HepG2 (cell line): ENCODE measurements around the gene IL17RC. TPM values are rescaled to one million over a fixed set of nuclear protein-coding genes. Genes with fewer than 3 reads are reported as not detected.
A peak's percentile ranks its signal among the peaks of the same experiment; 100 is the strongest.

Experiments
- AKAP8 ChIP-seq: sonication (generic); formaldehyde crosslinking; IDR thresholded peaks from 2 replicates; pipeline ENCODE4 v1.5.1; 2020; ENCODE audit warnings: mild to moderate bottlenecking, missing genetic modification reagents
- ARHGAP35 ChIP-seq: sonication (generic); formaldehyde crosslinking; IDR thresholded peaks from 2 replicates; pipeline ENCODE4 v1.9.0; 2022; ENCODE audit warnings: mild to moderate bottlenecking, inconsistent platforms, moderate library complexity, missing genetic modification reagents, borderline replicate concordance
- BRD4 ChIP-seq: sonication (generic); formaldehyde crosslinking; IDR thresholded peaks from 2 replicates; pipeline ENCODE4 v1.4.0; 2020; ENCODE audit warnings: missing genetic modification reagents
- FLYWCH1 ChIP-seq: sonication (generic); formaldehyde crosslinking; IDR thresholded peaks from 2 replicates; pipeline ENCODE4 v1.8.1; 2023; ENCODE audit warnings: mild to moderate bottlenecking, missing genetic modification reagents
- HHEX ChIP-seq: IDR thresholded peaks from 2 replicates; pipeline ENCODE4 v1.6.1; 2016; ENCODE audit warnings: control low read depth
- IKZF4 ChIP-seq: sonication (generic); formaldehyde crosslinking; IDR thresholded peaks from 2 replicates; pipeline ENCODE4 v1.5.1; 2020; ENCODE audit warnings: borderline replicate concordance, mild to moderate bottlenecking, low read depth, missing genetic modification reagents; ENCODE audit errors: not compliant biosample characterization
- KDM5B ChIP-seq: sonication (generic); formaldehyde crosslinking; IDR thresholded peaks from 2 replicates; pipeline ENCODE4 v1.4.0; 2020; ENCODE audit warnings: missing genetic modification reagents, mild to moderate bottlenecking, borderline replicate concordance
- MIER3 ChIP-seq: IDR thresholded peaks from 2 replicates; pipeline ENCODE4 v1.6.1; 2016; ENCODE audit warnings: missing compliant biosample characterization, borderline replicate concordance
- MZF1 ChIP-seq: sonication (generic); formaldehyde crosslinking; IDR thresholded peaks from 2 replicates; pipeline ENCODE4 v1.8.1; 2023; ENCODE audit warnings: mild to moderate bottlenecking, missing genetic modification reagents, borderline replicate concordance
- PCBP1 ChIP-seq: fragments of 200-400 bp; formaldehyde crosslinking; IDR thresholded peaks from 2 replicates; pipeline ENCODE4 v1.6.1; 2017; ENCODE audit warnings: mild to moderate bottlenecking, low read depth, low read length, borderline replicate concordance
- TBX2 ChIP-seq: sonication (generic); formaldehyde crosslinking; IDR thresholded peaks from 2 replicates; pipeline ENCODE4 v1.5.0; 2020; ENCODE audit warnings: missing genetic modification reagents, mild to moderate bottlenecking, borderline replicate concordance
- TEAD2 ChIP-seq: sonication (generic); formaldehyde crosslinking; IDR thresholded peaks from 2 replicates; pipeline ENCODE4 v1.9.0; 2021; ENCODE audit warnings: missing genetic modification reagents
- U2AF1 ChIP-seq: fragments of 200-400 bp; formaldehyde crosslinking; optimal IDR thresholded peaks from 2 replicates; pipeline ENCODE3; 2017; ENCODE audit warnings: mild to moderate bottlenecking, low read depth, low read length
- XBP1 ChIP-seq: sonication (generic); formaldehyde crosslinking; IDR thresholded peaks from 2 replicates; pipeline ENCODE4 v1.5.0; 2020; ENCODE audit warnings: missing genetic modification reagents
- ZNF225 ChIP-seq: sonication (generic); formaldehyde crosslinking; IDR thresholded peaks from 2 replicates; pipeline ENCODE4 v1.4.0; 2020; ENCODE audit warnings: mild to moderate bottlenecking, missing genetic modification reagents
- ZNF615 ChIP-seq: sonication (generic); formaldehyde crosslinking; IDR thresholded peaks from 2 replicates; pipeline ENCODE4 v1.5.0; 2020; ENCODE audit warnings: mild to moderate bottlenecking, missing genetic modification reagents, borderline replicate concordance
- ZNF670 ChIP-seq: sonication (generic); formaldehyde crosslinking; IDR thresholded peaks from 2 replicates; pipeline ENCODE4 v1.8.0; 2022; ENCODE audit warnings: mild to moderate bottlenecking, missing genetic modification reagents, borderline replicate concordance
- polyA plus RNA-seq, 8 experiments: library from polyadenylated mRNA; depleted of rRNA in 3 of 8; stranded (reverse) in 7 of 8; unstranded in 1 of 8; fragments of >200 nt; fragmentation: Illumina TruSeq in 4 of 8; extraction: Trizol in 4 of 8; gene quantifications; 2 replicates each; pipeline versions ENCODE4 v1.2.1 to v1.2.3, GENCODE V29; 2011 to 2016; ENCODE audit warnings: low read depth in 4 of 8, missing spikeins in 1 of 8, mixed read lengths in 1 of 8; ENCODE audit not compliant: insufficient read depth in 1 of 8
- total RNA-seq, 5 experiments: library from RNA; depleted of rRNA; stranded (reverse); fragments of >200 nt; fragmentation: Illumina TruSeq; extraction: Trizol; gene quantifications; 2 replicates each; pipeline ENCODE4 v1.2.3, GENCODE V29; 2016; ENCODE audit warnings: low read depth in 1 of 5
- TF ChIP-seq, protein P1 (sequence below): sonication (generic); formaldehyde crosslinking; IDR thresholded peaks from 2 replicates; pipeline ENCODE4 v1.4.0; 2020; ENCODE audit warnings: mild to moderate bottlenecking, low read depth, missing genetic modification reagents
- TF ChIP-seq, protein P2 (sequence below): sonication (generic); formaldehyde crosslinking; IDR thresholded peaks from 2 replicates; pipeline ENCODE4 v1.8.0; 2022; ENCODE audit warnings: missing genetic modification reagents, mild to moderate bottlenecking, borderline replicate concordance
- TF ChIP-seq, protein P3 (sequence below): sonication (generic); formaldehyde crosslinking; IDR thresholded peaks from 2 replicates; pipeline ENCODE4 v1.5.0; 2020; ENCODE audit warnings: mild to moderate bottlenecking, missing genetic modification reagents, borderline replicate concordance
- TF ChIP-seq, protein P4 (sequence below): sonication (generic); formaldehyde crosslinking; IDR thresholded peaks from 2 replicates; pipeline ENCODE4 v1.5.0; 2020; ENCODE audit warnings: mild to moderate bottlenecking, missing genetic modification reagents

IL17RC gene
- total and polyA plus RNA-seq, 2 of the 13 experiments (the other 11 are each of a cell fraction or from before 2014, with no cell fraction given), result 20.7 to 24.0 TPM

DNA sequence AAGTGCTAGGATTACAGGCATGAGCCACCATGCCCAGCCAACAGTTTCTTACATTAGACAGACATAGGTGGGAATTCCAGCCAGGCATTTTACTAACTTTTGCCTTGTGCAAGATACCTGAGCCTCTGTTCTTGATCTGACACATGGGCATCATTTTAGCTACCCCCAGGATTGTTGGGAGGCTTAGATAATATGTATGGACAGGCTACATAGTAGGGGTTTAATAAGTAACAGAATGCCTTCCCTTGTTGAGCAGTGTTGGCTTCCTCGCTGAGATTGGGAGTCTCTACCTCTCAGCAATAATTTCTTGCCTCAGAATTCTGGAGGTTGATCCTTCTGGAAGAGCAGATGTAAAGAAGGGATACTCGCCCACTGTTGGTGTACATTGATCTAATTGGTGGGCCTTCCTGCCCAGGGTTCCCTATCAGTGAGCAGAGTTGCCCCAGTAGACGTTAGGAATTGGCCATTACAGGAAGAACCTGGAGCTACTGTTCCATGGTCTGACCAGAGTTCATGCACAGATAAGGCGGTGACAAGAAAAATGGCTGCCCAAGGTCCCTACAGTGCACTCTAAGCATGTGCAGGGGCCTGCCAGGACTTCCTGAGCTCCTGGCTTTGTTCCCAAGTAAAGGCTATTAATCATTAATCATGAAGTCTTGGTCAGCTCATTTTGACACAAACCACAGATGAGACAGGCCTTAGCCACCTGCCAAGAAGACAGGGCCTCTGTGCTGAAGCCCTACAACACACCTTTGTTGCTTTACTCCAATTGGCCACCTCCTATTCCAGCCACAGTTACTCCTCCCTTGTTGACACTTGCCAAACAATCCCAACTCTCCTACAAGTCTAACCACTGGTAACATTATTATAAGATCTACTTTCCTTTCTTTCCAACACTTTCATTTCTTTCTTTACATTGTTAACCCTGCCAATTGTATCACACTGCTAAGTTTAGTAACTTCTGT, 19.2 kb upstream of the IL17RC start (continued):
- TF ChIP-seq FLYWCH1 (CRISPR knock-in tag) (no peak), ARHGAP35 (CRISPR knock-in tag) (no peak), AKAP8 (CRISPR knock-in tag) (no peak), TBX2 (peak; percentile 58; the same call in 1 of the 2 replicates), U2AF1 (no peak), PCBP1 (no peak), HHEX (CRISPR knock-in tag) (no peak), XBP1 (CRISPR knock-in tag) (no peak), MIER3 (CRISPR knock-in tag) (peak; percentile 60; the same call in 1 of the 2 replicates), IKZF4 (CRISPR knock-in tag) (no peak), ZNF670 (no peak), ZNF225 (CRISPR knock-in tag) (no peak), ZNF615 (CRISPR knock-in tag) (no peak), MZF1 (CRISPR knock-in tag) (no peak), BRD4 (CRISPR knock-in tag) (no peak), KDM5B (CRISPR knock-in tag) (no peak), TEAD2 (CRISPR knock-in tag) (no peak)
- TF ChIP-seq, protein P1, sequence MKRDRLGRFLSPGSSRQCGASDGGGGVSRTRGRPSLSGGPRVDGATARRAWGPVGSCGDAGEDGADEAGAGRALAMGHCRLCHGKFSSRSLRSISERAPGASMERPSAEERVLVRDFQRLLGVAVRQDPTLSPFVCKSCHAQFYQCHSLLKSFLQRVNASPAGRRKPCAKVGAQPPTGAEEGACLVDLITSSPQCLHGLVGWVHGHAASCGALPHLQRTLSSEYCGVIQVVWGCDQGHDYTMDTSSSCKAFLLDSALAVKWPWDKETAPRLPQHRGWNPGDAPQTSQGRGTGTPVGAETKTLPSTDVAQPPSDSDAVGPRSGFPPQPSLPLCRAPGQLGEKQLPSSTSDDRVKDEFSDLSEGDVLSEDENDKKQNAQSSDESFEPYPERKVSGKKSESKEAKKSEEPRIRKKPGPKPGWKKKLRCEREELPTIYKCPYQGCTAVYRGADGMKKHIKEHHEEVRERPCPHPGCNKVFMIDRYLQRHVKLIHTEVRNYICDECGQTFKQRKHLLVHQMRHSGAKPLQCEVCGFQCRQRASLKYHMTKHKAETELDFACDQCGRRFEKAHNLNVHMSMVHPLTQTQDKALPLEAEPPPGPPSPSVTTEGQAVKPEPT (CRISPR knock-in tag), result no peak
- TF ChIP-seq, protein P2, sequence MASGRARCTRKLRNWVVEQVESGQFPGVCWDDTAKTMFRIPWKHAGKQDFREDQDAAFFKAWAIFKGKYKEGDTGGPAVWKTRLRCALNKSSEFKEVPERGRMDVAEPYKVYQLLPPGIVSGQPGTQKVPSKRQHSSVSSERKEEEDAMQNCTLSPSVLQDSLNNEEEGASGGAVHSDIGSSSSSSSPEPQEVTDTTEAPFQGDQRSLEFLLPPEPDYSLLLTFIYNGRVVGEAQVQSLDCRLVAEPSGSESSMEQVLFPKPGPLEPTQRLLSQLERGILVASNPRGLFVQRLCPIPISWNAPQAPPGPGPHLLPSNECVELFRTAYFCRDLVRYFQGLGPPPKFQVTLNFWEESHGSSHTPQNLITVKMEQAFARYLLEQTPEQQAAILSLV (CRISPR knock-in tag), result no peak
- TF ChIP-seq, protein P3, sequence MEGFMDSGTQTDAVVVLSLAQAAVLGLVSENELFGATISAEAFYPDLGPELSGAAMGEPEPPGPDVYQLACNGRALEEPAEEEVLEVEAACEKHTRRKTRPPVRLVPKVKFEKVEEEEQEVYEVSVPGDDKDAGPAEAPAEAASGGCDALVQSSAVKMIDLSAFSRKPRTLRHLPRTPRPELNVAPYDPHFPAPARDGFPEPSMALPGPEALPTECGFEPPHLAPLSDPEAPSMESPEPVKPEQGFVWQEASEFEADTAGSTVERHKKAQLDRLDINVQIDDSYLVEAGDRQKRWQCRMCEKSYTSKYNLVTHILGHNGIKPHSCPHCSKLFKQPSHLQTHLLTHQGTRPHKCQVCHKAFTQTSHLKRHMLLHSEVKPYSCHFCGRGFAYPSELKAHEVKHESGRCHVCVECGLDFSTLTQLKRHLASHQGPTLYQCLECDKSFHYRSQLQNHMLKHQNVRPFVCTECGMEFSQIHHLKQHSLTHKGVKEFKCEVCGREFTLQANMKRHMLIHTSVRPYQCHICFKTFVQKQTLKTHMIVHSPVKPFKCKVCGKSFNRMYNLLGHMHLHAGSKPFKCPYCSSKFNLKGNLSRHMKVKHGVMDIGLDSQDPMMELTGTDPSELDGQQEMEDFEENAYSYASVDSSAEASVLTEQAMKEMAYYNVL, result no peak; the same call in 1 of the 2 replicates
- TF ChIP-seq, protein P4, sequence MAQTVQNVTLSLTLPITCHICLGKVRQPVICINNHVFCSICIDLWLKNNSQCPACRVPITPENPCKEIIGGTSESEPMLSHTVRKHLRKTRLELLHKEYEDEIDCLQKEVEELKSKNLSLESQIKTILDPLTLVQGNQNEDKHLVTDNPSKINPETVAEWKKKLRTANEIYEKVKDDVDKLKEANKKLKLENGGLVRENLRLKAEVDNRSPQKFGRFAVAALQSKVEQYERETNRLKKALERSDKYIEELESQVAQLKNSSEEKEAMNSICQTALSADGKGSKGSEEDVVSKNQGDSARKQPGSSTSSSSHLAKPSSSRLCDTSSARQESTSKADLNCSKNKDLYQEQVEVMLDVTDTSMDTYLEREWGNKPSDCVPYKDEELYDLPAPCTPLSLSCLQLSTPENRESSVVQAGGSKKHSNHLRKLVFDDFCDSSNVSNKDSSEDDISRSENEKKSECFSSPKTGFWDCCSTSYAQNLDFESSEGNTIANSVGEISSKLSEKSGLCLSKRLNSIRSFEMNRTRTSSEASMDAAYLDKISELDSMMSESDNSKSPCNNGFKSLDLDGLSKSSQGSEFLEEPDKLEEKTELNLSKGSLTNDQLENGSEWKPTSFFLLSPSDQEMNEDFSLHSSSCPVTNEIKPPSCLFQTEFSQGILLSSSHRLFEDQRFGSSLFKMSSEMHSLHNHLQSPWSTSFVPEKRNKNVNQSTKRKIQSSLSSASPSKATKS (CRISPR knock-in tag), result peak; percentile 41; the same call in 1 of the 2 replicates
